ENCODE measurements around the gene TTC23. TPM values are rescaled to one million over a fixed set of nuclear protein-coding genes. Genes with fewer than 3 reads are reported as not detected.

Gene TTC23
- total RNA-seq, 1 experiment from 2014 or later: 31.9 TPM

DNA sequence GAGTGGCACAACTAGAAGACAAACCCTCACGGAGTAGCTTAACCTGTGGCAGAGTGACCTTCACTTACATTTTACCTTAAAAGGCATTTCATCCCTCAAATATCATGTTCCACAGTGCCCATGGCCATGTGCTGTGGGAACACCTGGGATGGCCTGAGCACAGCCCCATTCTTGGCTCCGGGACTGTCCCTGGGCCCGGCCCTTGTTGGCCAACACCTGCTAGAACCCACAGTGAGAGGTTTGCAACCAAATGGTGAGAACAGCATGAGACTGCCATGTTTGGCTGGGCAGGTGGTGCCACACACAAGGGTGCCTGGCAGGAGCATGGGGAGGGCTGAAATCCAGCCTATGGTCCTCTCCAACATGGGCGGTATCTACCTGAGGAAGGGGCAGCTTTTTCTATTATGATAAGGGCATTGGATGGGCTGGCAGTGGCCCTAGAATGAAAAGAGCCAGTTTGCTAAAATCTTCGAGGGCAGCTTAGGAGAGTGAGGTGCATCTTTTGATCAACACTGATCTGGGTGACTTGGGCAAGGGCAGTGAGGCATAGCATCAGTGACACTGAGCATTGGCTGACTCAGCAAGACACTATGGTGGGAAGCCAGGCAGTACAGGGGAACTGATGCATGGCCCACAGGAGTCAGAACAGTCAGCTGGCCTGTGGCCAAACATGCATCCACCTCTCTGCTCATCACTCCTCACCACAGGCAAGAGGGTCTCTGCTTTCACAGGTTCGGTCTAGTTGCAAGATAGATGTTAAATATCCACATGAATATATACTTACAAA is 90.6 kb downstream of the TTC23 start:
- Histone ChIP-seq H3K36me3 (peaks cover 34% of the 10 kb centered on the region), H3K4me1 (replicated peaks) (peaks cover 12% of the 10 kb centered on the region), H3K27me3 (replicated peaks) (no peaks in the 10 kb centered on the region), H3K4me3 (no peak overlapping the region), H3K9me3 (replicated peaks) (no peaks in the 10 kb centered on the region), H3K27ac (no peak overlapping the region)
- DNase-seq (ENCODE audit: low read depth in 1 of 2, low spot score in 2 of 2): no peak

GRCh38 chr15:99157456-99157855 is 91.9 kb downstream of the TTC23 start:
- Histone ChIP-seq H3K36me3 (peaks cover 32% of the 10 kb centered on the region), H3K4me1 (replicated peaks) (peaks cover 12% of the 10 kb centered on the region), H3K9me3 (replicated peaks) (no peaks in the 10 kb centered on the region), H3K27ac (0 out of 2 replicates have a peak overlapping the region, but pooled peaks have one; percentile 7), H3K4me3 (no peak overlapping the region), H3K27me3 (replicated peaks) (no peaks in the 10 kb centered on the region)
- no peak for DNase-seq (ENCODE audit: low read depth in 1 of 2, low spot score in 2 of 2)

- Histone ChIP-seq H3K4me1 (replicated peaks) (peaks cover 12% of the 10 kb centered on the region), H3K27ac (no peak overlapping the region), H3K9me3 (replicated peaks) (no peaks in the 10 kb centered on the region), H3K36me3 (peaks cover 28% of the 10 kb centered on the region), H3K4me3 (no peak overlapping the region), H3K27me3 (replicated peaks) (no peaks in the 10 kb centered on the region)
- DNase-seq (ENCODE audit: low read depth in 1 of 2, low spot score in 2 of 2): no peak
Measured at GRCh38 chr15:99155961-99156443, 93.4 kb downstream of the TTC23 start.

DNA sequence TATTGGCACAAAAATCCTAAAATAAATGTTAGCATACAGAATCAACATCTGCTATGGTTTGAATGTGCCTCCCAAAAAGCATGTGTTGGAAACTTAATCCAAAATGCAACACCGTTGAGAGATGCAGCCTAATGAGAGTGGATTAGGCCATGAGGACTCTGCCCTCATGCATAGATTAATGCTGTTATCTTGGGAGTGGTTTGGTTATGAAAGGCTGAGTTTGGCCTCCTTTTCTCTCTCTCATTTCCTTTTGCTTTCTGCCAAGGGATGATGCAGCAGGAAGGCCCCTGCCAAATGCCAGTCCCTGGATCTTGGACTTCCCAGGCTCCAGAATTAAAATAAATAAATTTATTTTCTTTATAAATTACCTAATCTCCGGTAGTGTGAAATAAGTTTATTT is 95.1 kb downstream of the TTC23 start:
- no peaks in the 10 kb centered on the region for H3K27me3 ChIP-seq (replicated peaks)
- H3K27ac ChIP-seq: no peak overlapping the region
- H3K36me3 ChIP-seq: peaks cover 29% of the 10 kb centered on the region
- no peaks in the 10 kb centered on the region for H3K9me3 ChIP-seq (replicated peaks)
- no peak overlapping the region for H3K4me3 ChIP-seq
- peaks cover 12% of the 10 kb centered on the region for H3K4me1 ChIP-seq (replicated peaks)
- DNase-seq (ENCODE audit: low read depth in 1 of 2, low spot score in 2 of 2): no peak

DNA sequence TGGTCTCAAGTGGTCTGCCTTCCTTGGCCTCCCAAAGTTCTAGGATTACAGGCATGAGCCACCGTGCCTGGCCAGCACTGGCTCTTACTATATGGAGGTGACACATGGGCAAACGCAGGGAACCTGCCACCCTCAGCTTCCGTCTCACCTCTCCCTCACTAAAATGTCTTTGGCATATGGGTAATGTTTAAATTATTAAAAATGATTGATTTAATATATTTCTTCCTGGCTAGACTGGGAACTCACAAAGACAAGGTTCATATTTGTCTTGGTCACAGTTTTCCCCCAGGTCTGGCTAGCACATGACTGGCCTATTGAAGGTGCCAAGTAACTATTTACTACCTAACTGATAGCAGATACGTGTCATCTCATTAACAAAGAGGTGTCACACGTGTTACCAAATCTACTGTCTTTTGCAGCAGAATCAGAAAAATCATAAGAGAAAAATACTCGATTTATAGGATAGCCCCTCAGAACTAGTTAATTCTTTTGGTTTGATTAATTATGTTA is 96.3 kb downstream of the TTC23 start:
- DNase-seq (ENCODE audit: low read depth in 1 of 2, low spot score in 2 of 2): no peak
- no peak overlapping the region for H3K4me3 ChIP-seq
- peaks cover 26% of the 10 kb centered on the region for H3K36me3 ChIP-seq
- no peaks in the 10 kb centered on the region for H3K9me3 ChIP-seq (replicated peaks)
- H3K27ac ChIP-seq: no peak overlapping the region
- peaks cover 12% of the 10 kb centered on the region for H3K4me1 ChIP-seq (replicated peaks)
- no peaks in the 10 kb centered on the region for H3K27me3 ChIP-seq (replicated peaks)

DNA sequence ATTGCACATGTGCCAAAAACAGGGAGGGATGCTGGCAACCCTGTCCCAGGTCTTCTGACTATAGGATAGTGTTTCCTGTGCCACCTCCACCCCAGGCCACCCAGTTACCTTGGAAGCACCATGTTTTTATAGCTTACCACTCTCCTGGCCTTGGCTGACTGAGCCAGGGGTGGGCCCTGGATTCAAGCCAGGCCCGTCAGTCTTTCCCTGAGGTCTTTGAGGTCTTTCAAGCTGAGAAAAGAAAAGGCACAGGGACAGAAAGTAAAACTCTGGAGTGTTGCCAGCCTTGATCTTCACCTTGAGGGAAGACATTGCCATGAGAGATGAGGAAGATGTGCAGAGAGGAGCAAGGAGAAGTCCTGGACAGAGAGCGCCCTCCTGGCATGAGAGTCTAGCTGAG is 98.2 kb downstream of the TTC23 start:
- peaks cover 4% of the 10 kb centered on the region for H3K4me1 ChIP-seq (replicated peaks)
- no peak overlapping the region for H3K4me3 ChIP-seq
- H3K27me3 ChIP-seq (replicated peaks): no peaks in the 10 kb centered on the region
- no peak overlapping the region for H3K27ac ChIP-seq
- no peaks in the 10 kb centered on the region for H3K9me3 ChIP-seq (replicated peaks)
- DNase-seq (ENCODE audit: low read depth in 1 of 2, low spot score in 2 of 2): no peak
- H3K36me3 ChIP-seq: peaks cover 30% of the 10 kb centered on the region

DNA sequence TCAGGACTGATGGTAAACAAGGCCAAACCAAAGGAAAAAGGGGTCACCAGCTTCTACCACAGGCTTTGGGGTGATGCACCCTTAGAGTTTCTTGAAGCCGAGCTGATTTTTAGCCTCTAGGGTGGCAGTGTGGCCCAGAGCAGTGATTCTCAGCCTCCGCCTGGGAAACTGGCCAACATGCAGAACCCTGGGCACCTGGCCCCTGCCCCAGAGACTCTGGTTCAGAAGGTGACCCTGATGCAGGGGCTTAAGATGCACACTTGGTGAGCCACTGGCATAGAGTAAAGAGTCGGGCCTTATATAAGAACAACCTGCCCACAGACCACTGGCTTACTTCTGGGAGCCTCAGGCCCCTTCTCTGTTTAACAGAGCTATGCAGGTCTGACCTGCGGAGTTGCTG is 100.0 kb downstream of the TTC23 start:
- no peaks in the 10 kb centered on the region for H3K9me3 ChIP-seq (replicated peaks)
- peaks cover under 1% of the 10 kb centered on the region; the same call in 1 of the 2 replicates for H3K4me1 ChIP-seq (replicated peaks)
- H3K27me3 ChIP-seq (replicated peaks): no peaks in the 10 kb centered on the region
- peaks cover 23% of the 10 kb centered on the region for H3K36me3 ChIP-seq
- H3K4me3 ChIP-seq: no peak overlapping the region
- DNase-seq (ENCODE audit: low read depth in 1 of 2, low spot score in 2 of 2): no peak
- H3K27ac ChIP-seq: no peak overlapping the region

DNA sequence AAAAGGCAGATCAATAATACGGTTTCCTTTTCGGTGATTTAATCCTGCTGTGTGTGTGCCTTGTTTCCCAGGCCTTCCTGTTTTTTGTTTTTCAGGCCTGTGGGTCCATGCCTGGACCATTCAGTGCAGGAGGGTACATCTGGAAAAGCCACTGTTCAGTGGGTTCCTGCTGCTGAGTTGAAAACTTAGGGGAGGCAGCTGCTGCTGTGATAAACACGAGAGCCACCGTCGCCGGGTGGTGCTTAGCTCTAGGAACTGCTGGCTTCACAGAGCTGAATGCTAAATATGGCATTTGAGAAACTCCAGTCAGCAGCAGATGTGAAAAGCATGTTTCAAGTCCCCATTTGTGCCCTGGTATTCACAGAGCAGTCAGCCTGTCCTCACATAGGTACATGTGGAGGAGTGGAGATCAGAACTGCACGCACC is 100.5 kb downstream of the TTC23 start:
- peaks cover 5% of the 10 kb centered on the region for H3K4me1 ChIP-seq (replicated peaks)
- peaks cover 28% of the 10 kb centered on the region for H3K36me3 ChIP-seq
- H3K27ac ChIP-seq: no peak overlapping the region
- no peak for DNase-seq (ENCODE audit: low read depth in 1 of 2, low spot score in 2 of 2)
- no peak overlapping the region for H3K4me3 ChIP-seq
- H3K27me3 ChIP-seq (replicated peaks): no peaks in the 10 kb centered on the region
- H3K9me3 ChIP-seq (replicated peaks): no peaks in the 10 kb centered on the region

DNA sequence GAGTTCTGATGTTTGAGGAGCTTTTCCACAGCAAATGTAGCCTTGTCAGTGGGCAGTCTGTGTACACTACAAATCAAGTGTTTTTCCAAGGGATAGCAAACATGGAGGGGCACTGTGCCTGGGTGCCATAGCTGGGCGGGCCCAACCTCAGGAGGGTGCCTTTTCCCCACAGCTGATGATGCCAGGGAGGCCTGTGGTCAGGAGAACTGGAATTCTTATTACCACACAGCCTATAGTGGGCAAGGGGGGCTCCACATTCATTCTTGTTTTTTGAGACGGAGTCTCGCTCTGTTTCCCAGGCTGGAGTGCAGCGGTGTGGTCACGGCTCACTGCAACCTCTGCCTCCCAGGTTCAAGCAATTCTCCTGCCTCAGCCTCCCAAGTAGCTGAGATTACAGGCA is 102.7 kb downstream of the TTC23 start:
- Histone ChIP-seq H3K4me1 (replicated peaks) (peaks cover 26% of the 10 kb centered on the region), H3K27me3 (replicated peaks) (no peaks in the 10 kb centered on the region), H3K4me3 (no peak overlapping the region), H3K27ac (no peak overlapping the region), H3K9me3 (replicated peaks) (no peaks in the 10 kb centered on the region), H3K36me3 (peaks cover 24% of the 10 kb centered on the region)
- no peak for DNase-seq (ENCODE audit: low read depth in 1 of 2, low spot score in 2 of 2)

- H3K4me1 ChIP-seq (replicated peaks): peaks cover 26% of the 10 kb centered on the region
- H3K9me3 ChIP-seq (replicated peaks): no peaks in the 10 kb centered on the region
- H3K27ac ChIP-seq: no peak overlapping the region
- no peak for DNase-seq (ENCODE audit: low read depth in 1 of 2, low spot score in 2 of 2)
- H3K36me3 ChIP-seq: peaks cover 21% of the 10 kb centered on the region
- no peak overlapping the region for H3K4me3 ChIP-seq
- H3K27me3 ChIP-seq (replicated peaks): no peaks in the 10 kb centered on the region
Measured at GRCh38 chr15:99145778-99146177, 103.6 kb downstream of the TTC23 start.

DNA sequence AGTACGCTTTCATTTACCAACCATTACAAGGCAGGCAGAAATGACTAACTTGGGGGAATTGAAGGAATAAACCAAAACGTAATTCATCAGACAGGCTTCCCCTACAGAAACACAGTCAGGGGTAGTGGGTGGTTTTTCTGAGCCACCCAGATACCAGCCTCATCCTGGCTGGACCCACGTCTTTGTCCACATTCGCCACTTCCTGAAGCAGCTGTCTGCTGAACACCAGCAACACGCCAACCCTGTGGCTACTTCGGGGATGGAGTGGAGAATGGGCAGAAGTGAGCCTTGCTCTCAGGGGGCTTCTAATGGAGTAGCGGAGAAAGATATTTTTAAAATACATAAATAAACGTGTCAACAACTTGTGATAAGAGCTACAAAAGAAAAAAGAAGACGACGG is 104.4 kb downstream of the TTC23 start:
- no peak for DNase-seq (ENCODE audit: low read depth in 1 of 2, low spot score in 2 of 2)
- H3K27ac ChIP-seq: no peak overlapping the region
- H3K4me1 ChIP-seq (replicated peaks): peaks cover 26% of the 10 kb centered on the region
- H3K9me3 ChIP-seq (replicated peaks): no peaks in the 10 kb centered on the region
- no peak overlapping the region for H3K4me3 ChIP-seq
- H3K36me3 ChIP-seq: peaks cover 21% of the 10 kb centered on the region
- no peaks in the 10 kb centered on the region for H3K27me3 ChIP-seq (replicated peaks)

GRCh38 chr15:99143655-99144610 is 105.4 kb downstream of the TTC23 start:
- no peaks in the 10 kb centered on the region for H3K9me3 ChIP-seq (replicated peaks)
- no peak overlapping the region for H3K27ac ChIP-seq
- no peaks in the 10 kb centered on the region for H3K27me3 ChIP-seq (replicated peaks)
- no peak for DNase-seq (ENCODE audit: low read depth in 1 of 2, low spot score in 2 of 2)
- H3K4me1 ChIP-seq (replicated peaks): peaks cover 26% of the 10 kb centered on the region
- H3K4me3 ChIP-seq: no peak overlapping the region
- peaks cover 19% of the 10 kb centered on the region for H3K36me3 ChIP-seq

GRCh38 chr15:99143242-99143641 is 106.1 kb downstream of the TTC23 start:
- peaks cover 25% of the 10 kb centered on the region for H3K36me3 ChIP-seq
- no peak overlapping the region for H3K4me3 ChIP-seq
- no peak for DNase-seq (ENCODE audit: low read depth in 1 of 2, low spot score in 2 of 2)
- H3K9me3 ChIP-seq (replicated peaks): no peaks in the 10 kb centered on the region; the same call in 1 of the 2 replicates
- H3K4me1 ChIP-seq (replicated peaks): peaks cover 26% of the 10 kb centered on the region
- no peaks in the 10 kb centered on the region for H3K27me3 ChIP-seq (replicated peaks)
- no peak overlapping the region for H3K27ac ChIP-seq

All from SJSA1 (cell line).